Chondrocyte (in vitro differentiated cells): Measurements from ENCODE around the gene LTBP2. TPM values are rescaled to one million over a fixed set of nuclear protein-coding genes. Genes with fewer than 3 reads are reported as not detected.
A peak's percentile ranks its signal among the peaks of the same experiment; 100 is the strongest.

ENCODE experiments used
- DNase-seq: peaks from one replicate; pipeline ENCODE4 v3.0.0; 2021; ENCODE audit warnings: mixed read lengths, low spot score
- H3K27ac Mint-ChIP-seq: one replicate; pipeline ENCODE4 v1.8.0; 2021; ENCODE audit warnings: mild to moderate bottlenecking, moderate library complexity, mixed read lengths; ENCODE audit not compliant: unreplicated experiment
- H3K27me3 Mint-ChIP-seq: 2 replicates; pipeline ENCODE4 v1.8.0; 2021; ENCODE audit warnings: low read depth, mixed read lengths
- H3K36me3 Mint-ChIP-seq: 2 replicates; pipeline ENCODE4 v1.8.0; 2021; ENCODE audit warnings: low read depth, mixed read lengths
- H3K4me1 Mint-ChIP-seq: 2 replicates; pipeline ENCODE4 v1.8.0; 2021; ENCODE audit warnings: low read depth, mild to moderate bottlenecking, mixed read lengths
- H3K4me3 Mint-ChIP-seq: one replicate; pipeline ENCODE4 v1.8.0; 2021; ENCODE audit warnings: mild to moderate bottlenecking, moderate library complexity, mixed read lengths; ENCODE audit not compliant: unreplicated experiment
- H3K9me3 Mint-ChIP-seq: 2 replicates; pipeline ENCODE4 v1.8.0; 2021; ENCODE audit warnings: low read depth, mixed read lengths
- total RNA-seq: library from RNA; stranded (reverse); gene quantifications from 3 replicates; pipeline ENCODE4 v1.2.1, GENCODE V29; 2021
- TF ChIP-seq, protein P1 (sequence below): fragments of 200-600 bp; sonication (generic); IDR thresholded peaks from 2 replicates; pipeline ENCODE4 v1.5.0; 2021; ENCODE audit warnings: antibody characterized with exemption, mild to moderate bottlenecking, moderate library complexity

LTBP2 gene
- total RNA-seq, 1 donor from 2014 or later = 215 TPM

GRCh38 chr14:74508292-74508731 lies 103.7 kb downstream of the LTBP2 start:
- no peak for DNase-seq
- Mint-ChIP-seq H3K4me1 (peaks cover 34% of the 10 kb centered on the region), H3K36me3 (peaks cover 27% of the 10 kb centered on the region), H3K4me3 (no peak overlapping the region), H3K27me3 (no peaks in the 10 kb centered on the region), H3K27ac (no peak overlapping the region), H3K9me3 (no peaks in the 10 kb centered on the region)
- TF ChIP-seq, protein P1, sequence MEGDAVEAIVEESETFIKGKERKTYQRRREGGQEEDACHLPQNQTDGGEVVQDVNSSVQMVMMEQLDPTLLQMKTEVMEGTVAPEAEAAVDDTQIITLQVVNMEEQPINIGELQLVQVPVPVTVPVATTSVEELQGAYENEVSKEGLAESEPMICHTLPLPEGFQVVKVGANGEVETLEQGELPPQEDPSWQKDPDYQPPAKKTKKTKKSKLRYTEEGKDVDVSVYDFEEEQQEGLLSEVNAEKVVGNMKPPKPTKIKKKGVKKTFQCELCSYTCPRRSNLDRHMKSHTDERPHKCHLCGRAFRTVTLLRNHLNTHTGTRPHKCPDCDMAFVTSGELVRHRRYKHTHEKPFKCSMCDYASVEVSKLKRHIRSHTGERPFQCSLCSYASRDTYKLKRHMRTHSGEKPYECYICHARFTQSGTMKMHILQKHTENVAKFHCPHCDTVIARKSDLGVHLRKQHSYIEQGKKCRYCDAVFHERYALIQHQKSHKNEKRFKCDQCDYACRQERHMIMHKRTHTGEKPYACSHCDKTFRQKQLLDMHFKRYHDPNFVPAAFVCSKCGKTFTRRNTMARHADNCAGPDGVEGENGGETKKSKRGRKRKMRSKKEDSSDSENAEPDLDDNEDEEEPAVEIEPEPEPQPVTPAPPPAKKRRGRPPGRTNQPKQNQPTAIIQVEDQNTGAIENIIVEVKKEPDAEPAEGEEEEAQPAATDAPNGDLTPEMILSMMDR = peak; percentile 68

DNA sequence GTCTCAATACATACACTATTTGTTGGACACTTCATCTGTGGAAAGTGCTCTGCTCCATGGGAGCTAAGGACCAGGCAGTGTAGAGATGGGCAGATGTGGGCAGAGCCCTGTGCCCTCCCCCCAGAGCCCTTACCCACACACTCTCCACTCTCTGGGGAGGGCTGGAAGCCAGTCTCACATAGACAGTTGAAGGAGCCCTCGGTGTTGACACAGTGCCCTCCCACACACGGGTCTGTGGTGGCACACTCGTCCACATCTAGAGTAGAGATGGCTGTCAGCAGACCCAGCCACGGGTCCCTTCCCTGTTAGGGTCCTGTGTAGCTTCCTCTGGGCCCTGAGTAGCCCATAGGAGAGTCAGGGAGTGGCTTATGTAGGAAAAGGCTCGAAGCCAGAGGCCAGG lies 104.2 kb downstream of the LTBP2 start:
- no peak overlapping the region for H3K4me3 Mint-ChIP-seq
- H3K4me1 Mint-ChIP-seq = peaks cover 32% of the 10 kb centered on the region
- no peak overlapping the region for H3K27ac Mint-ChIP-seq
- no peaks in the 10 kb centered on the region for H3K27me3 Mint-ChIP-seq
- no peak for DNase-seq
- no peaks in the 10 kb centered on the region for H3K9me3 Mint-ChIP-seq
- peaks cover 24% of the 10 kb centered on the region for H3K36me3 Mint-ChIP-seq
- TF ChIP-seq, protein P1 = no peak

DNA sequence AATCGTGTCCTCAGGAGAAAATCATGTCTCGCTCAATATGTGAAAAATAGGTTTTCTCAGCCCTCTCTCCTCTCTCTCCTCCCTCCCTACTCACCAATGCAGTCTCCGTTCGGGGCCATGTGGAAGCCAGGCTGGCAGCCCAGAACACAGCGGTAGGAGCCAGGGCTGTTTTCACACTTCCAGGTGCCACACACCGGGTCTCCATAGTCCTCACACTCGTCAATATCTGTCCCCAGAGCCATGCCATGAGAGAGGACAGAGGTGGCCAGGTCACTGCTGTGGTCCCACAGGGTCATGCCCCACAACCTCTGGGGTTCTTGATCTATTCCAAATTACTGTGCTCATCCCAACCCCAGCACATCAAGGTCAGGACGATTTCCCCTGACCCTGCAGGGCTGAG lies 105.0 kb downstream of the LTBP2 start:
- H3K36me3 Mint-ChIP-seq = peaks cover 20% of the 10 kb centered on the region
- no peak overlapping the region for H3K4me3 Mint-ChIP-seq
- H3K27me3 Mint-ChIP-seq = no peaks in the 10 kb centered on the region
- H3K27ac Mint-ChIP-seq = no peak overlapping the region
- no peaks in the 10 kb centered on the region for H3K9me3 Mint-ChIP-seq
- DNase-seq = no peak
- H3K4me1 Mint-ChIP-seq = peaks cover 30% of the 10 kb centered on the region
- TF ChIP-seq, protein P1 = no peak

DNA sequence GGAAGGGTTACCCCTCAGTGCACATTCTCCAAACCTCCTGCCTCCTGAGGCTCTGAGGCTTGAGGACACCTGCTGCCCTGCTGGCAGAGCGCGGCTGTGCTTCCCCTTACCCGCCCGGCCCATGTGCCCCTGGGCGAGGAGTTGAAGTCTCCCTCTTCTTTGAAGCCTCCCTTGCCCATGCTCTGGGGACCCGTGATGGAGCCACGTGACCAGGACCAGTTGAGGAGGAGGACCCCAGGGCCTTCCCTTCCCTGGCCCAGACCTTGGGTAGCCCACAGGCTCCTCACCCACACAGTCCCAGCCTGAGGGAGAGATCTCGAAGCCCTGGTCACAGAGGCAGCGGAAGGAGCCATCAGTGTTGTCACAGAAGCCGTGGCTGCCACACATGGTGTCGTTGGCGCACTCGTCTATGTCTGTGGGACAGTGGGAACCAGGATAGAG lies 105.6 kb downstream of the LTBP2 start:
- Mint-ChIP-seq H3K27me3 (no peaks in the 10 kb centered on the region), H3K36me3 (peaks cover 19% of the 10 kb centered on the region), H3K4me1 (peaks cover 30% of the 10 kb centered on the region), H3K27ac (no peak overlapping the region), H3K4me3 (no peak overlapping the region), H3K9me3 (no peaks in the 10 kb centered on the region)
- TF ChIP-seq, protein P1 = no peak
- DNase-seq = no peak

GRCh38 chr14:74505831-74506230 lies 106.2 kb downstream of the LTBP2 start:
- peaks cover 17% of the 10 kb centered on the region for H3K36me3 Mint-ChIP-seq
- no peaks in the 10 kb centered on the region for H3K9me3 Mint-ChIP-seq
- TF ChIP-seq, protein P1 = no peak
- H3K4me3 Mint-ChIP-seq = no peak overlapping the region
- no peaks in the 10 kb centered on the region for H3K27me3 Mint-ChIP-seq
- H3K4me1 Mint-ChIP-seq = peaks cover 28% of the 10 kb centered on the region
- no peak for DNase-seq
- H3K27ac Mint-ChIP-seq = no peak overlapping the region
